Mesenchymal stem cell (in vitro differentiated cells and primary cell): Measurements from ENCODE around the gene ELOVL3.

Experiments used
- DNase-seq: peaks from one replicate; pipeline ENCODE4 v3.0.0-alpha.2; 2013
- H2AFZ ChIP-seq: one replicate; pipeline ENCODE4 v1.6.1; 2013; ENCODE audit warnings: low read depth, mild to moderate bottlenecking, control low read depth, inconsistent platforms, low read length, moderate library complexity
- H2AK5ac ChIP-seq: 2 replicates; pipeline ENCODE4 v1.6.1; 2013; ENCODE audit warnings: low read length, moderate library complexity, mild to moderate bottlenecking, inconsistent platforms; ENCODE audit not compliant: severe bottlenecking
- H2BK120ac ChIP-seq: one replicate; pipeline ENCODE4 v1.6.1; 2013; ENCODE audit warnings: low read depth, mild to moderate bottlenecking, inconsistent platforms, low read length, moderate library complexity
- H2BK12ac ChIP-seq, 2 experiments: one replicate each; pipeline ENCODE4 v1.6.1; 2013; ENCODE audit warnings: inconsistent platforms in 2 of 2, low read length in 2 of 2, mild to moderate bottlenecking in 2 of 2, moderate library complexity in 2 of 2, control low read depth in 1 of 2
- H2BK15ac ChIP-seq: one replicate; pipeline ENCODE4 v1.6.1; 2013; ENCODE audit warnings: mild to moderate bottlenecking, low read depth, inconsistent platforms; ENCODE audit not compliant: poor library complexity, severe bottlenecking
- H2BK5ac ChIP-seq: 2 replicates; pipeline ENCODE4 v1.6.1; 2013; ENCODE audit warnings: low read depth, mild to moderate bottlenecking, low read length, control low read depth, inconsistent platforms; ENCODE audit not compliant: poor library complexity, severe bottlenecking
- H3K14ac ChIP-seq, 2 experiments: one replicate each; pipeline ENCODE4 v1.6.1; 2013; ENCODE audit warnings: inconsistent platforms in 2 of 2, low read length in 2 of 2, control low read depth in 1 of 2, mild to moderate bottlenecking in 1 of 2, moderate library complexity in 1 of 2
- H3K18ac ChIP-seq, 2 experiments: one replicate each; pipeline ENCODE4 v1.6.1; 2013; ENCODE audit warnings: inconsistent platforms in 2 of 2, low read length in 2 of 2, control low read depth in 1 of 2, low read depth in 1 of 2, mild to moderate bottlenecking in 1 of 2
- H3K23ac ChIP-seq, 2 experiments: one replicate each; pipeline ENCODE4 v1.6.1; 2013; ENCODE audit warnings: inconsistent platforms in 2 of 2, low read length in 2 of 2, mild to moderate bottlenecking in 2 of 2, moderate library complexity in 2 of 2, control low read depth in 1 of 2
- H3K27ac ChIP-seq: 2 replicates; pipeline ENCODE4 v1.5.1; 2013; ENCODE audit warnings: mild to moderate bottlenecking, moderate library complexity, low read length, control low read depth, inconsistent platforms; ENCODE audit not compliant: poor library complexity, severe bottlenecking
- H3K27me3 ChIP-seq, 2 experiments: 2 replicates each; pipeline versions ENCODE4 v1.6.1 to v1.7.0; 2013; ENCODE audit warnings: low read length in 2 of 2, mild to moderate bottlenecking in 2 of 2, moderate library complexity in 2 of 2, control low read depth in 1 of 2, inconsistent platforms in 1 of 2; ENCODE audit not compliant: control insufficient read depth in 1 of 2, insufficient read depth in 1 of 2
- H3K36me3 ChIP-seq, 2 experiments: 2 replicates each; pipeline versions ENCODE4 v1.6.1 to v1.7.0; 2013; ENCODE audit warnings: low read length in 2 of 2, control low read depth in 1 of 2, inconsistent platforms in 1 of 2, low read depth in 1 of 2, mild to moderate bottlenecking in 1 of 2; ENCODE audit not compliant: insufficient read depth in 2 of 2, control insufficient read depth in 1 of 2
- H3K4ac ChIP-seq, 2 experiments: one replicate each; pipeline ENCODE4 v1.6.1; 2013; ENCODE audit warnings: inconsistent platforms in 2 of 2, low read length in 2 of 2, mild to moderate bottlenecking in 2 of 2, moderate library complexity in 2 of 2, control low read depth in 1 of 2, low read depth in 1 of 2
- H3K4me1 ChIP-seq: 2 replicates; pipeline ENCODE4 v1.6.1; 2013; ENCODE audit warnings: low read depth, low read length, control low read depth; ENCODE audit not compliant: control insufficient read depth, insufficient read depth
- H3K4me2 ChIP-seq: 2 replicates; pipeline ENCODE4 v1.6.1; 2013; ENCODE audit warnings: low read length, mild to moderate bottlenecking, inconsistent platforms; ENCODE audit not compliant: poor library complexity, severe bottlenecking
- H3K4me3 ChIP-seq, 2 experiments: 2 replicates each; pipeline versions ENCODE4 v1.5.1 to v1.7.0; 2013; ENCODE audit warnings: low read length in 2 of 2, mild to moderate bottlenecking in 2 of 2, control low read depth in 1 of 2, low read depth in 1 of 2; ENCODE audit not compliant: insufficient read depth in 1 of 2
- H3K79me1 ChIP-seq: replicated peaks from 2 replicates; pipeline ENCODE4 v1.6.1; 2013; ENCODE audit warnings: mild to moderate bottlenecking, control low read depth, low read length, inconsistent platforms; ENCODE audit not compliant: poor library complexity, severe bottlenecking
- H3K9ac ChIP-seq: 2 replicates; pipeline ENCODE4 v1.7.0; 2013; ENCODE audit warnings: mild to moderate bottlenecking, low read length, moderate library complexity
- H3K9me3 ChIP-seq: 2 replicates; pipeline ENCODE4 v1.7.0; 2013; ENCODE audit warnings: mild to moderate bottlenecking, low read length; ENCODE audit not compliant: control insufficient read depth
- H4K8ac ChIP-seq: one replicate; pipeline ENCODE4 v1.6.1; 2013; ENCODE audit warnings: inconsistent platforms, mild to moderate bottlenecking, low read length, moderate library complexity
- H4K91ac ChIP-seq: one replicate; pipeline ENCODE4 v1.6.1; 2013; ENCODE audit warnings: mild to moderate bottlenecking, low read length, inconsistent platforms
- WGBS: methylation state at CpG from one replicate; pipeline ENCODE4 v1.1.7; 2013; ENCODE audit warnings: mixed read lengths; 5-methylcytosine and 5-hydroxymethylcytosine counted together

ELOVL3 gene

DNA sequence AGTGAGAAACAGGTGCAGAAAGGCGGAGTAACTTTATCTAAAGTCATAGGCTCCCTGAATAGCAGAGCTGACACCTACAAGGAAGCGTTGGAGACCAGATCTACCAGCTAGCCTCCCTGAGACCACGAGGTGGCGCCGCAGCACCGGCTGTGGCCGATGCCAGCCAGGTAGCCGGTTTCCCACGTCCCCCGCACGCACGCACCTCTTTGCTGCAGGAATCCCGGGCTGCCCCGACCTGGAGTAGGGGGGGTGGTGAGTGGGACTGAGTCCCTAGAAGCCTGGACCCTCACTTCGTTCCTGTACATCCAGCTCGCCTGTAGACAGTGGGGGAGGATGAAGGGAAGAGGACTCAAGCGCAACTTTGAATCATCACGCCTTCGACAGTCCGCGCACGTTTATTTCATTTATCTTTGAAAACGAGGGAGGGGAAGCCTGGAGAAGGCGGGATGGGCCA, 3.7 kb downstream of the ELOVL3 start:
- Histone ChIP-seq H3K18ac (no peak overlapping the region), H2BK120ac (no peak overlapping the region), H3K4me1 (peaks cover 23% of the 10 kb centered on the region), H3K4me2 (peak overlapping the region; percentile 75), H2AFZ (no peak overlapping the region), H3K79me1 (no peaks in the 10 kb centered on the region), H4K8ac (no peak overlapping the region), H3K9me3 (no peaks in the 10 kb centered on the region), H3K27me3 (peaks cover 28 to 31% of the 10 kb centered on the region in 2 experiments), H2AK5ac (no peak overlapping the region), H3K36me3 (no peaks in the 10 kb centered on the region), H3K9ac (peak overlapping the region; percentile 5), H2BK12ac (no peak overlapping the region), H3K14ac (no peak overlapping the region), H3K4ac (no peak overlapping the region), H2BK5ac (no peak overlapping the region), H3K23ac (no peak overlapping the region), H3K27ac (no peak overlapping the region), H2BK15ac (no peak overlapping the region), H4K91ac (no peak overlapping the region), H3K4me3 (peak overlapping the region; percentile 56 to 73)
- 4% methylated on average over 24 of the region's 24 CpGs for WGBS
- DNase-seq: peak; percentile 74

DNA sequence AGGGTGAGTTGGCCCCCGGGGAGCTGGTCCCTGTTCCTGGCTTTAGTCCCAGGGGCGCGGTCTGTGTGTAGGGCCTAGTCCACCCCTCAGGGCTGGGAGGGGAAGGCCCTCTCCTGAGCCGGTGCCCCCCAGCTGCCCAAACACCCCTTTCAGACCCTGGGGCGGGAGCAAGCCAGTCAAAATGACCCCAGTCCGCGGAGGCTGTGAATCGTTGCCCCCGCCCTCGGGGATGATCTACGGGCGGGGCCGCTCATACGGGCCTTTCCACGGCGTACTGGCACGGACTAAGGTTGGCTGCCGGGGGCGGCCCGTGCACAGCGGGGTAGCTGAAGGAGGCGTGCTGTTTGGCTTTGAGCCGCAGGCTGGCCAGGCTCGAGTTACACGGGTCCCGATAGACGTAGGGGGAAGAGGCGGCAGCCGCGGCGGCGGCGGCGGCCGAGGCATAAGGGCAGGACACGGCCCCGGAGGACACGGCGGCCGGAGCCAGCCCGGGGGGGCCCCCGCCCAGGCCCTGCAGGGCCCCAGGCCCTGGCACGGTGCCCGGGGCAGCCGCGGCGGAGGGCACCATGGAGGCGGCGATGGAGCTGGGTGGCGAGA, 4.3 kb downstream of the ELOVL3 start:
- Histone ChIP-seq H3K27me3 (peaks cover 28 to 31% of the 10 kb centered on the region in 2 experiments), H2AFZ (peak overlapping the region; percentile 49), H3K4me1 (peaks cover 25% of the 10 kb centered on the region), H3K23ac (no peak overlapping the region), H3K4ac (no peak overlapping the region), H3K9me3 (no peaks in the 10 kb centered on the region), H3K4me2 (peak overlapping the region; percentile 75), H2AK5ac (no peak overlapping the region), H4K91ac (no peak overlapping the region), H3K14ac (no peak overlapping the region), H3K79me1 (no peaks in the 10 kb centered on the region), H2BK120ac (no peak overlapping the region), H2BK15ac (no peak overlapping the region), H2BK5ac (no peak overlapping the region), H3K18ac (no peak overlapping the region), H2BK12ac (no peak overlapping the region), H3K9ac (peak overlapping the region; percentile 23), H3K27ac (no peak overlapping the region), H3K36me3 (no peaks in the 10 kb centered on the region), H3K4me3 (peak overlapping the region; percentile 56 to 73), H4K8ac (no peak overlapping the region)
- WGBS: 6% methylated on average over 50 of the region's 50 CpGs
- DNase-seq: peak; percentile 58

DNA sequence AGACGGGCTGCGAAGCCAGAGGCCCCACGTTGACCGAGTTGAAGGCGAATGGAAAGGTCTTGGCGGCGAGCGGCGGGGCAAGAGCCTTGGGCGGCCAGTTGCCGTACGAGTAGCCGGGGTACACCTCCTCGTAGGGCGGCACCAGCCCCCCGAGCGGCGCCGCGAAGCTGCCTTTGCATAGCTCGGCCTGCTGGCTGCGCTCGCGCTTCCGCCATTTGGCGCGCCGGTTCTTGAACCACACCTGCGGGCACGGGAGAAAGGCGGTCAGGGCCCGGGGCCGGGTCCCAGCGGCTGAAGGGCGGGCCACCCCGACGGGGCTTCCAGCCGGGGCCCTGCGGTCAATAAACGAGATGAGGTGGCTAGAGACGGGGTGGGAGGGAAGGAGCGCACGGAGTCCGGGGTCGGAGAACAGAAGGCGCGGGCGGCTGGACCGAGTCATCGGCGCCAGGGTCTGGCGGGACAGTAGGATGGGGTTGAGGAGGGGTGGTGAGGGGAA, 4.8 kb downstream of the ELOVL3 start:
- Histone ChIP-seq H3K27ac (no peak overlapping the region), H3K4me1 (peaks cover 26% of the 10 kb centered on the region), H3K4ac (no peak overlapping the region), H3K4me2 (peak overlapping the region; percentile 75), H3K9ac (peak overlapping the region; percentile 23), H4K8ac (no peak overlapping the region), H2BK12ac (no peak overlapping the region), H3K36me3 (no peaks in the 10 kb centered on the region), H3K9me3 (no peaks in the 10 kb centered on the region), H3K23ac (no peak overlapping the region), H2AK5ac (no peak overlapping the region), H2AFZ (no peak overlapping the region), H3K4me3 (peak overlapping the region; percentile 56 to 73), H4K91ac (no peak overlapping the region), H2BK15ac (no peak overlapping the region), H2BK5ac (no peak overlapping the region), H3K14ac (no peak overlapping the region), H3K27me3 (peaks cover 28 to 31% of the 10 kb centered on the region in 2 experiments), H3K79me1 (no peaks in the 10 kb centered on the region), H2BK120ac (no peak overlapping the region), H3K18ac (no peak overlapping the region)
- no peak for DNase-seq
- WGBS: 6% methylated on average over 48 of the region's 52 CpGs

DNA sequence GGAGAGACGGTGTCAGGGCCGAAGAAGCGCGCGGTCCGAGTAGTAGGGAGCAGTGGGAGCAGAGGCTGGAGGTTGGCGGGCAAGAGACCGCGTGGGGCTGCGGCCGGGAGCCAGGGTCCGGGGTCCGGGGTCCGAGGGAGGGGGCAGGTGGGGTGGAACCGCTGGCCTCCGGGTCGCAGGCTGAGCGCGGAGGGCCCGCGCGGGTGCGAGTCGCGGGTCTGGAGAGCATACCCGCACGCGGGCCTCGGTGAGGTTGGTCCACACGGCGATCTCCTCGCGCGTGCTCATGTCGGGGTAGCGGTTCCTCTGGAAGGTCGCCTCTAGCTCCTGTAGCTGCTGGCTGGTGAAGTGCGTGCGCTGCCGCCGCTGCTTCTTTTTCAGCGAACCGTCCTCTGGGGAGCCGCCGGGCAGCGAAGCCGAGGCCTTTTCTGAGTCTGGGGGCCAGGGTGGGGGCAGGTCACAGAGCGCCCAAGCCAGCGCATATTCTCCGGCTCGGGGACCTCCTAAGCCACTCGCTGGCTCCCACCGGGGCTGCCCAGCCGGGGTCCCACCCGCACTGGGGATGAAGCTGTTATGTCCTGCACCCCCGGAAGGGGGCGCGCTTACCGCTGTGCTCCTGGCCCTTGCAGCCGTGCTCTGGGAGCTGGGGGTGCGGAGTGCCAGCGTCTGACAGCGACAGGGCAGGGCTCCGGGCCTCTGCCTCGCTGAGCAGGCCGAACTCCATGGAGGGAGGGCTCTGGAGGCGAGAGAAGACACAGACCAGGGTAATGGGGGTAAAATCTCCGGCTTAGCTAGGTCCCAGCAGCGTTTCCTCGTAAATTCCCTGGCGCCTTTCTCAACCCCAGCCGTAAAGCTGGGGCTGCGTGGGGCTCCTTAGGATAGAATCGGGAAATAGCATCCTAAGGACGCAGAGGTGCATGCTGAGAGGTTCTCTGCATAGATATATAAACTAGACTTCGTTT, 5.5 kb downstream of the ELOVL3 start:
- WGBS: 27% methylated on average over 63 of the region's 76 CpGs
- no peak overlapping the region for H3K18ac ChIP-seq

More for the DNA sequence above, 5.5 kb downstream of the ELOVL3 start:
- Histone ChIP-seq H2BK5ac (no peak overlapping the region), H2BK15ac (peak overlapping the region; percentile 52), H2AK5ac (no peak overlapping the region), H3K27ac (no peak overlapping the region), H3K4me3 (peak overlapping the region; percentile 56 to 73), H3K23ac (peak overlapping the region in 1 of 2 experiments; percentile 11), H2BK12ac (no peak overlapping the region), H3K4ac (no peak overlapping the region), H3K36me3 (no peaks in the 10 kb centered on the region), H3K27me3 (peaks cover 25 to 37% of the 10 kb centered on the region in 2 experiments), H2AFZ (no peak overlapping the region), H2BK120ac (no peak overlapping the region), H3K9me3 (no peaks in the 10 kb centered on the region), H3K9ac (no peak overlapping the region), H4K91ac (no peak overlapping the region), H3K4me2 (peak overlapping the region; percentile 75), H3K4me1 (peaks cover 23% of the 10 kb centered on the region), H4K8ac (no peak overlapping the region), H3K14ac (no peak overlapping the region), H3K79me1 (no peaks in the 10 kb centered on the region)
- DNase-seq: peak; percentile 36
